GM19395 (cell line): ENCODE measurements around the gene RIPK3.
A peak's percentile ranks its signal among the peaks of the same experiment; 100 is the strongest.

ENCODE experiments used
- ATAC-seq: cut with Tn5 transposase; IDR thresholded peaks from one replicate; pipeline ENCODE4 v1.9.1; 2021; ENCODE audit warnings: mild to moderate bottlenecking, moderate library complexity; ENCODE audit not compliant: unreplicated experiment

RIPK3 gene

GRCh38 chr14:24307575-24308341 lies 32.0 kb downstream of the RIPK3 start, which contains the start of gene CIDEB:
CIDEB (minus strand) TSS chr14:24307977; CDS start chr14:24307858, 119 bp downstream.
- ATAC-seq: peak; percentile 34

DNA sequence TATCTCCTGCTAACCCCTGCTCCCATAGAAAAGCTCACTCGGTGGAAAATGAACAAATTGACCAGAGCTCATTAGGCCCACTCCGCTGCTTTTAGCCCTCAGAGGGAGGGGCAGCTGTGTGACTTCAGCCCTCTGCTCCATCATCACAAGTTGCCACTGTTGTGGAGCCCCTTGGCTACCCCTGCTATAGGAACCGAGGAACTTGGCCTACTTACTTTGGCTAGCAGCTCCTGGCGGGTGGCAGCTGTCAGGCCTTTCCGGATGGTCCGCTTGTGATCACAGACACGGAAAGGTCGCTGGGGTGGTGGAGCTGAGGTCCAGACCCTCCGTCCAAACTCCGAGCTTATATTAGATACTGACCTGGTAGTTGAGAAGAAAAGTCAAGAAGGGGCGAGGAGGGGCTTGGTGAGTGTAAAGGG lies 32.6 kb downstream of the RIPK3 start:
- ATAC-seq: no peak

DNA sequence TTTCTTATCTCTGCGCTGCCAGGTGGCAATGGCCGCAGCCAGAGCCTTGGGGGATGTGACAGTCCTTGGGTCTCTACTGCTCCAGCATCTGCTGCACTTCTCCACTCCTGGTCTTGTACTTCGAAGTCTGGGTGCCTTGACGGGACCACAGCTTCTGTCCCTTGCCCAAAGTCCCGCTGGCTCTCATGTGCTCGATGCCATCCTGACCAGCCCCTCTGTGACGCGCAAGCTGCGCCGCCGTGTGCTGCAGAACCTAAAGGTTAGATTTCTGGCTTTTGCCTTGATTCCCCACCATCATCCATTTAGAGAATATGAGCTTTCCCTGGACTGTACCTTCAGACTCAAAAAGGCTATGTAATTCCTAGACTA lies 35.8 kb downstream of the RIPK3 start:
- ATAC-seq: no peak

DNA sequence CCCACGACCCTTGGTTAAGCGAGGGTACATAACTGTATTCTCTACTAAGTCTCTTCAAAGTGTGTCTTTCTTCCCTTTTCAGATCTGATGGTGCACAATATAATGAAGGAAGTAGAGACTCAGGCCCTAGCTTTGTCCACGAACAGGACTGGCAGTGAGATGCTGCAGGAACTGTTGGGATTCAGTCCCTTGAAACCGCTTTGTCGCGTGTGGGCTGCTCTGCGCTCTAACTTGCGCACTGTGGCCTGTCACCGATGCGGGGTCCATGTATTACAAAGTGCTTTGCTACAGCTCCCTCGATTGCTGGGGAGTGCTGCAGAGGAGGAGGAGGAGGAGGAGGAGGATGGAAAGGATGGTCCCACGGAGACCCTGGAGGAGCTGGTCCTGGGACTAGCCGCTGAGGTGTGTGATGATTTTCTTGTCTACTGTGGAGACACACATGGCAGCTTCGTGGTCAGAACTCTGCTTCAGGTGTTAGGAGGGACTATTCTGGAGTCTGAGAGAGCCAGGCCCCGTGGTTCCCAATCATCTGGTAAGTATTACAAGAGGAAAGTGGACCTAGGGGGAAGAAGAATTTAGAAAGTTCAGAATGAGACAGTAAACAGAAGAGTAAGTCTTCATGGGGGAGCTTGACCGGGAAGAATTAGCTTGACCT lies 39.3 kb downstream of the RIPK3 start:
- ATAC-seq: no peak

GRCh38 chr14:24299255-24300191 lies 40.3 kb downstream of the RIPK3 start, which contains the start of the genes DHRS1 and NOP9:
DHRS1 (minus strand) TSS chr14:24299780; CDS start chr14:24299106, 674 bp downstream.
NOP9 (plus strand) TSS chr14:24299850; CDS start chr14:24299955, 105 bp downstream.
- ATAC-seq: peak; percentile 78

DNA sequence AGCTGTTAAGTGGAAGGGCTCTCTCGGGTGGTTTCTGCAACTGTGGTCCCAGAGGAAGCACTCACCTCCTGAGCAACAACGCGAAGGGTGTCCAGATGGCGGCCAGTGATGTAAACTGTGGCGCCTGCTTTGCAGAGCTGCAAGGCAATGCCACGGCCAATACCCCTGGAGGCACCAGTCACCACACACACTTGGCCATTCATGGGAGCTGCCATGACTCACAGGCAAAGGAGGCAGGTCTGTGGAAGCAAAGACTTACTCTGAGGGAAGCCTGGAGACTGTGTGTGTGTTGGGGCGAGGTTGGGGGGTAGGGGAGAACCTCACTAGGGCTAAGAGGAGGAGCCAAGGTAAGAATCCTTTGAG lies 40.9 kb downstream of the RIPK3 start:
- no peak for ATAC-seq

DNA sequence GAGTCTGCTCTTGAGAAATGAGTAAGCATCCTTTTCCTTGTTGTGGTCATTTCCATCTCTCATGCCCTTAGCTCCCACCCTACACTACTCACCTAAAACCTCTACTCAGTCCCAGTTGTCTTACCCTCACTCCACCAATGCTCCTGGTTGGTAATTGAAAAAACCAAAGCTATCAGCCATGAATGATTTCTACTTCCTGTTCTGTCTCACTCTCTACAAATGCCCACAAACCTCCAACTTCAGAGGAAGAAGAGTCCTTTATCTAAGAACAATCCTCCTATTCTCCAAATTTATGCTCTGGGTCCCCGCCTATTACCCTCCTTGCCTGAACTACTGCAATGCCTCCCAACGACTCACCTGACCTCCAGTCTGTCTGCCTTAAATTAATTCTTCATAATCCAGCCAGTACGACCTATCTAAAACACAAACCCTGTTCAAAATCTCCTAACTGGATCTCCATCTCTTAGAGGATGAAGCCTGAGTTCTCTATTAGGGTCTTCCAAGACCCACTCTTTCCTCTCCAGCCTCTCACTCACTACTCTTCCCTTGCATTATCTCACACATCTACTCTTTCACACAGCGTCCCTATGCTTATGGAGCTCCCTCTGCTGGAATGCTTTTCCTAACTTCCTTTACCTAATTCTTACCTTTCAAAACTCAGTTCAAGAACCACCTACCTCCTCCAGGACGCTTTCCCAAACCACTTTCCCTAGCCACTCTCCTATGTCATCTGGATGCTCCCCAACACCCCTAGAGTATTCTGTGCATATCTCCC lies 42.4 kb downstream of the RIPK3 start:
- ATAC-seq: peak; percentile 30

DNA sequence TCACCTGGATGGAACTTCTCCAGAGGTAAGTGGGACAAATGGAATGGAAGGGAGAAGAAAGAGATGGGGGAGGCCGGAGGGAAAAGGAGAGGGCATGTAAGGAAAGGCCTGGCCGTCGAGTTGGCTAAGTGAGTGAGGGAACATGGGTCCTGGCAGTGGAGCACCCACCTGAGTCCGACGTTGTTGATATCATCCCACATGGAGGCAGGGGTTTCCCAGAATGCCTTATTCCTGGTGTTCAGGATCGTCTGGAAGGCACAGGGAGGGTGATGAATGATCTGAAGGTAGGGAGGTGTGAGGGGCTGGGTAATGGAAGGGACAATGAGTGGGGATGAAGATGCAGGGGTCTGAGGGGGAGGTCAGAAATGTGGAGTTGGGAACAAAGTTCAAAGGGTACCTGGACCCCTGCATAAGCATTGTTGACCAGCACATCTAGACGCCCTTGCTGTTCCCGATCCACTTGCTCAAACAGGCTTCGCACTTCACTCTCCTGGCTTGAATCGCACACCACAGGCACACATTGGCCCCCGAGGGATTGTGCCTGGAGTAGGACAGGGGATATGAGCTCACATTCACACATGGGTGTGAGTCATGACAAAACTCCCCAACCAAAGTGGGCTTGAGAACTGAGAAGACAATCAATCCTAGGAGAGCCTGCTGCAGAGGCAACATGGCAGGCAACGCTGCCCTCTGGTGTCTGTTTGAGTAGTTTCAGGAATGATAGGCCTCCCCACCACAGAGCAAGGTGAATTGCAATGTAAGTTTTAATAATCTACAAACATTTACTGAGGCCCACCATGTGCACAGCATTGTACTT lies 43.2 kb downstream of the RIPK3 start:
- peak; percentile 68 for ATAC-seq

GRCh38 chr14:24293525-24293924 lies 46.3 kb downstream of the RIPK3 start:
- no peak for ATAC-seq

- no peak for ATAC-seq
Observed at GRCh38 chr14:24292118-24292807, 47.5 kb downstream of the RIPK3 start.

- ATAC-seq: no peak
Observed at GRCh38 chr14:24291446-24292117, 48.2 kb downstream of the RIPK3 start.

- no peak for ATAC-seq
Observed at GRCh38 chr14:24290746-24291145, 49.0 kb downstream of the RIPK3 start.

- ATAC-seq: peak; percentile 87
Observed at GRCh38 chr14:24289649-24290280, 50.0 kb downstream of the RIPK3 start.

DNA sequence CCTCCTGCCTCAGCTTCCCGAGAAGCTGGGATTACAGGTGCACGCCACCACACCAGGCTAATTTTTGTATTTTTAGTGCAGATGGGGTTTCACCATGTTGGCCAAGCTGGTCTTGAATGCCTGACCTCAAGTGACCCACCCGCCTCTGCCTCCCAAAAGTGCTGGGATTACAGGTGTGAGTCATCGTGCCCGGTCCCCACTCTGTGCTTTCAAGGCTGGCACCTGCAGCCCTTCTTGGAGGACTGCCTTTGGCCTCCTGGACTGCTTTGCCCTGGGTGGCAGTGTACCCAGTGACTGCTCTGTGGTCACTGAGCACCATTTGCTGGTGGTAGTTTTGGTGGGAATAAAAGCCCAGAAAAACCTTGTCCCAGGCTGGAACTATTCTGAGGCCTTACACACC lies 52.8 kb downstream of the RIPK3 start:
- no peak for ATAC-seq
